GDM1 (cell line): ENCODE results near the gene CXCL12.

Experiments
- DNase-seq: peaks from one replicate; lab custom pipeline; 2025; lab: John Stamatoyannopoulos, UW

The CXCL12 gene

GRCh38 chr10:44384601-44385025 lies 284 bp downstream of the CXCL12 start:
- no peak for DNase-seq

DNA sequence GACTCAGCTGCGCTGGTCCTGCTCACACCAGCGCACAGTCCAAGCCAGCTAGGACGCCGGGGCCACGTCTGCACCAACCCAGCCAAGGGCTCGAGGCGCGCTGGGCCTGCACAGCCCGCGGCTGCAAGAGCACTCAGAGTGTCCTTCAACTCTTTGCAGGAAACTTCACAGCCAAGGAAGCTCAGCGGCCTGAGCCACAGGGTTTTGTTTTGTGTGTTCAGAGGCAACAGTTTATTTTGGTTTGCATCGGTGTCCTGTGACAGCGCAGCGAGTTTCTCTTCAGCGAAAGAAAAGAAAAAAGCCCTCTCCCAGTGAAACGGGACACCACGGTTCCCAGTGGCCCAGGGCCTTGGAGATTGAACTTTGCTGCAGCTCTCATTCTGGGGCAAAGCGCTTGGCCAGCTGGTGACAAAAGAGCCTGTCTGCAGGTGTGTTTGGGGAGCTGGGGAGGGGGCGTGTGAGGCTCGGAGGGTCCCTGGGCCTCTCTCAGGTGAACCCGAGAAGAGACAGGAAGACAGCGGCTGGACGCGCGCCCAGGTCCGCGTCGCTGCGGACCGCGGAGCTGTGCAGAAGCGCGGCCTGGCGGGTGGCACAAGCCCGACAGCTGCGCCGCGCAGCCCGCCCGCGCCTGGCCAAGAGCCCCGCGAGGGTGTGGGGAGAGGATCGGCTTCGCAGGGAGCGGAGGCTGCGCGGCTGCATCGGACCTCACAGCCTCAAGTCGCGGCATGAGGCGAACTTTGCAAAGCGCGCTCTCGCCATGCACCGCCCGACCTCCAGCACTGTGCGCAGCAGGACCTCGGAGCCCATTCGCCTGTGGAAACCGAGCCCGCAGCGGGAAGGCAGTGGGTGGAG lies 922 bp downstream of the CXCL12 start:
- DNase-seq, result no peak

DNA sequence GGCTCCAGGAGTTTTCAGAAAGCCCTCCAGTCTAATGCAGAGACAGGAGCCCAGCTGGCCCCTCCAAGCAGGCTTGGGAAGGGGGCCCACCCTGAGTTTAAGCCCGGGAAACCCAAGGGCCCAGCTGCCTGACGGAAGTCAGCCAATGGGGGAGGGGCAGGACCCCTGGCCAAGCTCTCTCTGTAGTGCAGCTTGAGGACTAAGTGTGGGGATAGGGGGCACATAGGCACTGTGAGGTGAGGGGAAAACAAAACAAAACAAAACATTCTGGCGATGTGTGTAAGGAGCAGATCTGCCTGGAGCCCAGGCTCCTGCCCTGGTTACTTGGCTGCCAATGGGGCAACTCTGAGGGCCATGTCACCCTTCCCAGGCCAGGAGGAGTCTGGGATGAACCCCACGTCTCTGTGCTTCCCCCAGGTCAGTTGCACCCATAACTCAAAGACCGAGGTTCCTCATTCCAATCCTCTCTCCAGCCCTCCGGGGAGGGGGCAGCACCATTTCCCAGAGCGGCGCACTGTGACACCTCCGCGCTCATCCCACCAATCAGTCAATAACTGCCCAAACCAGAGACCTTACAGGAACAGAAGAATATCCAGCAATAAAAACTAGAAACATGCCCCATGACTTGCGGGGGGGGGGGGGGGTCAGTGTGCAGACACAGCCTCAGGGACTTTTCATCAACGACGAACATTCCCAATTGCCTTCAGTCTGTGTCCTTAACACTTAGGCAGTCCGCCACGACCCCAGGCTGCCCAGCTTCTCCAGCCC lies 1.7 kb downstream of the CXCL12 start:
- DNase-seq, result no peak

DNA sequence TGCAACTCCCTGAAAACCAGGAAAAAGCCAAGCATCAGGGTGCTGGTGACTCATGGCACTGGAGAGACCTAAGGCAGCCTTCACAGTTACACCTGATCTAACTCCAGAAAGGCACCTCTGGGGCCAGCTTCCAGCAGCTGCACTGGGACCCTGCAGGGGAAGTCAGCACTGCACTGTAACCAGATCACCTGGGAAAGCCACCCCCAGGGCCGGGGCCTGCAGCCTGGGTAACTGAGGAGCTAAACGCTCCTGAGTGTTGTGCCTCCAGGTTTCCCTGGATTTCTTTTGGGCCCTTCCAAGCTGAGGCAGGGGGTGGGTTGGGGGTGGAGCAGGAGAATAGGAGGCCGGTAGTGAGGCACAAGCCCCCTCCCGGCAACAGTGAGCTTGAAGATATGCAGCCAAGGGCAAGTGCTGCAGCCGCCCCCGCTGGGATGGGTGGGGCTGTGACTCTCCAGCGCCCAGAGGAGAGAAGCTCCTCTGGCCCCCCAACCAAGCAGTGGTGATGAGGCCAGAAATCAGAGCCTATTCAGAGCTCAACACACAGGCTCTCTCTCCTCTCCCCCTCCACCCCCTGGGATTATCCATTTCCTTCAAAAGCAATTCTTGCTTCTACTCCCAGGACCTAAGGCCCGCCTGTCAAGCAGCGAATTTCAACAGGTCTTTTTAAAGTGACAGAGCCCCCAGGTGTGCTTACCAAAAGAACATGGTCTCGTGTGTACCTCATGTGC lies 2.6 kb downstream of the CXCL12 start:
- DNase-seq, result no peak

DNA sequence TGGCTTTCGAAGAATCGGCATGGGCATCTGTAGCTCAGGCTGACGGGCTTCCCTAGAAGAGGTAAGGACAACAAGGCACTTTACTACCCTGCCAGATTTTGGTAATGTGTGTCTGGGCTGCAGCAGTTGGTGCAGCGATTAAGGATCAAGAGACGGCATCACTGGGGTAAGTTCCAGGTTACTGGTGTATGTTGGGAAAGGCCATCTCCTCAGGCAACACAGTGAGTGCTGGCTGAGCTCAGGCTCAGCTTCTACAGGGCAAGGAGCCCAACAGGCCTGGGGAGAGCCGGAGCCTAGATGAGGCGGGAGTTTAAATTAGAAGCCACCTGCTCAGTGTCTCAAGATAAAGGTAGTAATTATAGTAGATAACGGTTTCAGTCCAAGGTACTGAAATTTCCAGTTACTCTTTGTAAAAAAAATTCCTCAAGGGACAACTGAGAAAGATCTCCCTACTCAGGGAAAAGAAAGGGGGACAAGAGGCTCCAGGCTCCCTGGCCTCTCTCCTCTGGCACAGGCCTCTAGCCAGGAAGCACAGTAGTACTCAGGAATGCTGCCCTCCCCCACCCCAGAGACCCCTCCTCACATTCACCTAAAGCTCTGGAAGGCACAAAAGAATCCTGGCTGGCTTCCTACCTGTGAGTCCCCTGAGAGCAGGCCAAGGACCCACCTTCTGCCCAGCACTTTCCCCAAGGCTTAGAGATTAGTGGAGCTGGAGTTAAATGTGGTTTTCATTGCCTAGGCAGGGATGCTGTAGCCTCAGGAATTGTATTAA lies 3.9 kb downstream of the CXCL12 start:
- no peak for DNase-seq

DNA sequence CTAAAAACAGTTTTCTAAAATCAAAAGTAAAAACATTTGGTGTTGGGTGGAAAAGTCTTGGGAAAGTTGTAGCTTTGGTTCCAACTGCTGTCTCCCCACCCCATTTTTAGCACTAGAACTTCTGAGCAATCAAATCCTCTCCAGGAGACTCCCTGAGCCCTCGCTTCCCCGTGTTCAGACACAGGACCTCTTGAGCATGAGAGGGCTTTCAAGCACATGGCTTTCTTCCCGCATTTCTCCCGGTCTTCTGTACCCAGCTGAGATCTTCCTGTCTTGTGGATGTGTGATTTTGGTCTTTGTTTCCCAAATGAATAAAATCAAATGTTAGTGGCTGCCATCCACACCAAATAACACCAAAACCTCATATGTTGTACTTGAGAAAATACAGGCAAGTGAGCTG lies 5.0 kb downstream of the CXCL12 start:
- no peak for DNase-seq

- DNase-seq, result no peak
Observed at GRCh38 chr10:44378626-44379025, 6.3 kb downstream of the CXCL12 start.

DNA sequence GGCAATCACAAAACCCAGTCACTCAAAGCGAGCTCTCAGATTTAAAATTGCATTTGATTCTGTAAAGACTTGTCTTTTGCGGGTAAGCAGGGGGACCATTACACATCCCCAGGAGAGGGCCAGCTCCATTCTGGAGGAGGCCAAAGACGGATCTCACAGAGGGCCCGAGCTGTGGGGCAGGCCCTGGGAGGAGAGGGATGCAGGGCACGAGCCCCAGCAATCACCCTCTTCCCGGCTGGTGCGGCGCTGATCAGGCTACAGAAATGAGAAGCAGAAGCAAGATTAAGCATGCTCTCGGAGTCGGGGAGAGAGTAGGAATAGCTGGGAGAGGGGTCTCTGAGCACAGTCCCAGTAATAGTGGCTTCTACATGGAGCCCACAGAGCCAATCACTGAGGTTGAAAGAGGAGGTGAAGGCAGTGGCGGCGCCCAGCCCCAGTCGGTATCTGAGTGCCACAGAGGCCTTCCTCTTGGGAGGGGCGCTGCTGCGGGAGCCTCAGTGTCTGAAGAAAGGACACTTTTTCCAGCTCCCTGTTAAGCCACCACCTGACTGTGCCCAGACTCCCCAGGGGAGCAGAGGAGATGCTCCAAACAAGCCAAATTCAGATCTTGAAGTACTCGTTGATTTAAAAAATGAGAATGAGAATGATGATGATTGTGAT lies 7.1 kb downstream of the CXCL12 start:
- DNase-seq, result no peak

DNA sequence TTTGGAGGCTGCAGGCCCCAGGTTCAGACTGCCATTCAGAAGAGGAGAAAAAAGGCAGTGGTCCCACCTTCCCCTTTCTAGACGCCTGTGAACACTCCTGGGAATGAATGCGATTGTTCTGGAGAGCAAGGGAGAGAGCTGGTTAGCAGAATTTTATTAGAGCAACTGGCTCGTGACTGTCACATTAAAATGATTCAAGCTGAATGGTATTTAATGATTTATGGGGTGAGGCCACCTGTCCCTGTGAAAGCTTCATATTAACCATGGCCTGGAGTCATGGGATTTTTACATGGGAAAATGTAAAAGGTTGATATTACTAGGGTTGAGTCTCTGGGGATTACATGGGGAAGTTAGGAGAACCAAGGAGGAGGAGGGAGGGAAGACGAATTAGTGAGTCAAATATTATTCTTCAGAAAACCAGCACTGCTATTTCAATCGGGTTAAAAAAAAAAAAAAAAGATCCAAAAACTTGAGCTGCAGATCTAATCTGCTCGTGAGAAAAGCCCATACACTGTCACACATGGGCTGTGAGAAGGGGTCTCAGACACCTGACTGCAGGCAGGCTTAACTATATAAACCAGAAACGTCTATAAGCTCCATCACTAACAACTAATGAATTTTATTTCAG lies 8.3 kb downstream of the CXCL12 start:
- DNase-seq, result no peak

DNA sequence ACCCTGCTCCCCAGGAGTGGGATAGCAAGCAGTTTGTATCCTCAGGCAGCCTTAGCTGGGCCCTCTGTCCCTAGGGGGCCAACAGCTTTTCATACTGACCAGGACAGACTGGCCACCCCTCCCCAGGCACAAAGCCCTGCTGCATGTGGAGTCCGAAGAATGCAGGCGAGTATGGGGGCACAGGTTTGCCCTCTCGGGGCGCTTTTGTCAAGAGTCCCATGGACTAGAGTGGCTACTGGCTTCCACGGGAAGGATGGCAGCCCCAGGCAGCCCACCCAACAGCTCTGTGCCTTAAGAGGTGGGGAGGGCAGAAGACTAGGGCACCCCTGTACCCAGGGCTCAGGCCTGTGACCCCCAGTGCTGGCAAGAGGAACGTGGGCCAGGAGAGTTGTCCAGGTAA lies 10.7 kb downstream of the CXCL12 start:
- no peak for DNase-seq

GRCh38 chr10:44373341-44373995 lies 11.4 kb downstream of the CXCL12 start:
- DNase-seq, result no peak

DNA sequence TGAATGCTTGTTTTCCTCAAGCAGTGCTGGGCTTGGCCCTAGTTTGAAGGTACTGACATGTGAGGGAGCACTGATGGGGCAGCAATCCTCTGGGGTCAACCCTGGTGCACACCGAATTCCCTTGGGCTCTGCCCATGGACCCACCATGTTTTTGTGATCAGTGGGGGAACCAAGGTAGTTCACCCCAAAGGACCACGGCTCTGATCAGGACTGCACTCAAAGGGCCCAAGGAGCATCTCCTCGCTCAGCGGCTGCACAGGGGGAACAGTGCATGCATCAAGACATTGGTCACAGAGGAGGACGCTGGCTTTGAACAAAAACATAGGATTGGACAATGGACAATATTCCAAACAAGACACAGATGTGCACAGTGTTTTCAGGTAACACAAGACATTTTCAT lies 12.7 kb downstream of the CXCL12 start:
- DNase-seq, result no peak

GRCh38 chr10:44370731-44371248 lies 14.1 kb downstream of the CXCL12 start:
- DNase-seq, result no peak

GRCh38 chr10:44369854-44370253 lies 15.0 kb downstream of the CXCL12 start:
- DNase-seq, result no peak

DNA sequence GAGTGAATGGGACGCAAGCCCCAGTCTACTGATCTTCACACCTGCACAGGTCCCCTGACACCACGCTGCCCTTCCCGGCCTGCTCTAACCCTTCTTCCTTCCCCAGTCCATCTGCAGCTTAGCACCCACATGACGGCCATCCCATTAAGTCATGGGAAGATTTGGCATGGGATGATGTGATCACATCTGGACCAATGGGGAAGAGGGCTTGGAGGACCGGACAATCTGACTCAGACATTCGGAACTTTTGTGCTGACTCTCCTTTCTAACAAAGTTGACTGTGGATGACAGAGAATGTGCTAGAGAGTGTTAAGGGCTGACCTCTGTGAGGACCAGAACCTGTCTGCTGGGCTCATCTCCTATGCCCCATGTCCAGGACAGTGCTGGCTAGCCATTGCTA lies 15.6 kb downstream of the CXCL12 start:
- DNase-seq, result no peak

- DNase-seq, result no peak
Observed at GRCh38 chr10:44368637-44369036, 16.3 kb downstream of the CXCL12 start.

DNA sequence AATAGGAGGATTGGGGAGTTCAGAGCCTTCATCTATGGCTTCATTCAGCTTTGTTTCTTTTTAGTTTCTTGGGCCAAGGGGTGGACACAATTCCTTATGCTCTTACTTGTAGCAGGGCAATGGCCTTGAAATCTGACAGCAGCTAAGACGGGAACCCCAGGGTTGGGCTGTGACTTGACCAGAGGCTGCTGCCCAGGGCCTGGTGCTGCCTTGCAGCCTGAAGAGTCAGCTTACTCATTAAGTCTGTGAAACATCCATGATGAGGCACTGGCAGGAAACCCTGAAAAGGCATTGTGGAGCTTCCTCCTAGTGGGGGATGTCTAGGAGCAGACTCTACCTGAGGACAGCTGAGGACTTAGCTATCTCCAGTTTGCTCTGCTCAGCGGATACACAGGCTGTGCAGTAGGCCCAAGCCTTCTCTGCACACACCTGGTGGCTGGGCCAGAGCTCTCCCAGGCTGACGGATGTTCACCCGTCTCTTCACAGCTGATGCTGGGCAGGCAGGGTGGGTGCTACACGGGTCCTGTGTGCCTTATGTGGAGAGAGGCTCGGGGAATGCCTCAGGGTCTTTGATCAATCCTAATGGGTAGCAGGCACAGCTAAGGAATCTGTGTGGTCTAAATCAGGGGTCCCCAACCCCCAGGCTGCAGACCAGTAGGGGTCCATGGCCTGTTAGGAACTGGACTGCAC lies 17.8 kb downstream of the CXCL12 start:
- DNase-seq, result no peak

- no peak for DNase-seq
Observed at GRCh38 chr10:44364566-44364965, 20.3 kb downstream of the CXCL12 start.

GRCh38 chr10:44363716-44364115 lies 21.2 kb downstream of the CXCL12 start:
- no peak for DNase-seq
